OCI-LY1 (cell line): ENCODE data around the gene KANK3.

Experiments used
- H2AFZ ChIP-seq: fragments of 200-600 bp; sonication (generic), shearing (Covaris generic); 2 replicates; pipeline ENCODE4 v1.6.0; 2014; ENCODE audit warnings: antibody characterized with exemption, mild to moderate bottlenecking, low read length
- H3F3A ChIP-seq: fragments of 200-600 bp; sonication (generic), shearing (Covaris generic); 2 replicates; pipeline ENCODE4 v1.6.0; 2014; ENCODE audit warnings: mild to moderate bottlenecking, antibody characterized with exemption, low read length, moderate library complexity; ENCODE audit not compliant: insufficient read depth
- H3K27ac ChIP-seq: fragments of 200-600 bp; sonication (generic); 2 replicates; pipeline ENCODE4 v1.5.1; 2014; ENCODE audit warnings: low read length, mixed run types, mild to moderate bottlenecking, low read depth; ENCODE audit not compliant: poor library complexity, severe bottlenecking
- H3K27me3 ChIP-seq: fragments of 200-600 bp; sonication (generic); 2 replicates; pipeline ENCODE4 v1.6.0; 2014; ENCODE audit warnings: antibody characterized with exemption, mild to moderate bottlenecking, low read length, moderate library complexity; ENCODE audit not compliant: insufficient read depth
- H3K36me3 ChIP-seq: fragments of 200-600 bp; sonication (generic); 2 replicates; pipeline ENCODE4 v1.6.1; 2014; ENCODE audit warnings: mild to moderate bottlenecking, antibody characterized with exemption, low read length, moderate library complexity, mixed read lengths; ENCODE audit not compliant: insufficient read depth
- H3K4me1 ChIP-seq: fragments of 200-600 bp; sonication (generic); 2 replicates; pipeline ENCODE4 v1.5.1; 2014; ENCODE audit warnings: mild to moderate bottlenecking, low read length, moderate library complexity; ENCODE audit not compliant: insufficient read depth, severe bottlenecking
- H3K4me2 ChIP-seq: fragments of 200-600 bp; sonication (generic), shearing (Covaris generic); 2 replicates; pipeline ENCODE4 v1.6.1; 2014; ENCODE audit warnings: low read length
- H3K4me3 ChIP-seq: fragments of 200-600 bp; sonication (generic); 2 replicates; pipeline ENCODE4 v1.5.1; 2014; ENCODE audit warnings: low read length, low read depth, mild to moderate bottlenecking, mixed read lengths; ENCODE audit not compliant: poor library complexity, severe bottlenecking
- H3K79me2 ChIP-seq: fragments of 200-600 bp; shearing (Covaris generic); 2 replicates; pipeline ENCODE4 v1.6.1; 2016; ENCODE audit warnings: mixed run types, low read length, mixed read lengths; ENCODE audit not compliant: insufficient read depth
- H3K9ac ChIP-seq: fragments of 200-600 bp; sonication (generic), shearing (Covaris generic); 2 replicates; pipeline ENCODE4 v1.6.1; 2014; ENCODE audit warnings: mild to moderate bottlenecking, low read length, mixed read lengths
- H3K9me2 ChIP-seq: fragments of 200-600 bp; sonication (generic), shearing (Covaris generic); 2 replicates; pipeline ENCODE4 v1.6.1; 2014; ENCODE audit warnings: low read depth, mild to moderate bottlenecking, low read length, mixed read lengths
- H3K9me3 ChIP-seq: fragments of 200-600 bp; shearing (Covaris generic); 2 replicates; pipeline ENCODE4 v1.6.1; 2014; ENCODE audit warnings: low read length, mixed read lengths
- H4K20me1 ChIP-seq: fragments of 200-600 bp; sonication (generic), shearing (Covaris generic); 2 replicates; pipeline ENCODE4 v1.6.0; 2016; ENCODE audit warnings: mild to moderate bottlenecking, low read length; ENCODE audit not compliant: insufficient read depth
- CTCF ChIP-seq: fragments of 200-600 bp; sonication (generic), shearing (Covaris generic); IDR thresholded peaks from 2 replicates; pipeline ENCODE4 v1.5.1; 2017; ENCODE audit warnings: mild to moderate bottlenecking, antibody characterized with exemption, low read length, moderate library complexity, mixed read lengths
- EZH2 ChIP-seq: fragments of 200-600 bp; sonication (generic), shearing (Covaris generic); IDR thresholded peaks from 2 replicates; pipeline ENCODE4 v1.8.0; 2017; ENCODE audit warnings: borderline replicate concordance, mixed run types, mild to moderate bottlenecking, antibody characterized with exemption, low read length, moderate library complexity, mixed read lengths

KANK3 gene

GRCh38 chr19:8337728-8338127 is 5.3 kb downstream of the KANK3 start:
- H3K27ac ChIP-seq, result no peak overlapping the region
- no peaks in the 10 kb centered on the region for H3K9me2 ChIP-seq
- no peaks in the 10 kb centered on the region for H3K79me2 ChIP-seq
- TF ChIP-seq EZH2, result no peak
- no peak for TF ChIP-seq CTCF
- H3K4me2 ChIP-seq, result no peak overlapping the region
- H3K4me3 ChIP-seq, result no peak overlapping the region
- H4K20me1 ChIP-seq, result no peaks in the 10 kb centered on the region
- peaks cover 1% of the 10 kb centered on the region for H3K4me1 ChIP-seq
- no peak overlapping the region for H3K9ac ChIP-seq
- no peaks in the 10 kb centered on the region for H3F3A ChIP-seq
- no peaks in the 10 kb centered on the region for H3K9me3 ChIP-seq
- no peaks in the 10 kb centered on the region for H3K36me3 ChIP-seq
- H2AFZ ChIP-seq, result no peak overlapping the region
- 0 out of 2 replicates have a peak, but pooled peaks cover 7% of the 10 kb centered on the region for H3K27me3 ChIP-seq

- Histone ChIP-seq H3K9me3 (no peaks in the 10 kb centered on the region), H3K4me2 (no peak overlapping the region), H3K4me3 (no peak overlapping the region), H2AFZ (no peak overlapping the region), H3K4me1 (no peaks in the 10 kb centered on the region), H3F3A (no peaks in the 10 kb centered on the region), H3K9ac (no peak overlapping the region), H3K9me2 (no peaks in the 10 kb centered on the region), H3K27me3 (0 out of 2 replicates have a peak, but pooled peaks cover 7% of the 10 kb centered on the region), H3K79me2 (no peaks in the 10 kb centered on the region), H4K20me1 (no peaks in the 10 kb centered on the region), H3K27ac (no peak overlapping the region), H3K36me3 (no peaks in the 10 kb centered on the region)
- TF ChIP-seq EZH2, result no peak
- TF ChIP-seq CTCF, result no peak
Observed at GRCh38 chr19:8336660-8337059, 6.4 kb downstream of the KANK3 start.

- Histone ChIP-seq H3K36me3 (no peaks in the 10 kb centered on the region), H3K9me2 (no peaks in the 10 kb centered on the region), H3K4me2 (no peak overlapping the region), H3K4me1 (no peaks in the 10 kb centered on the region), H3K9ac (no peak overlapping the region), H3K27ac (no peak overlapping the region), H3K27me3 (0 out of 2 replicates have a peak, but pooled peaks cover 7% of the 10 kb centered on the region), H2AFZ (no peak overlapping the region), H3K9me3 (no peaks in the 10 kb centered on the region), H3K79me2 (no peaks in the 10 kb centered on the region), H3F3A (no peaks in the 10 kb centered on the region), H4K20me1 (no peaks in the 10 kb centered on the region), H3K4me3 (no peak overlapping the region)
- TF ChIP-seq EZH2, result no peak
- TF ChIP-seq CTCF, result no peak
Observed at GRCh38 chr19:8336072-8336569, 6.9 kb downstream of the KANK3 start.
